Measurements from ENCODE around the gene LMBR1. TPM values are rescaled to one million over a fixed set of nuclear protein-coding genes. Genes with fewer than 3 reads are reported as not detected.
"Not testable (repeated sequence)": the region's sequence is repeated elsewhere in the genome, so short reads cannot be mapped to it uniquely, and the experiment has no call there.

The LMBR1 gene
- total and polyA plus RNA-seq, 4 donors = 11.2 to 35.7 (median 17.9) TPM

DNA sequence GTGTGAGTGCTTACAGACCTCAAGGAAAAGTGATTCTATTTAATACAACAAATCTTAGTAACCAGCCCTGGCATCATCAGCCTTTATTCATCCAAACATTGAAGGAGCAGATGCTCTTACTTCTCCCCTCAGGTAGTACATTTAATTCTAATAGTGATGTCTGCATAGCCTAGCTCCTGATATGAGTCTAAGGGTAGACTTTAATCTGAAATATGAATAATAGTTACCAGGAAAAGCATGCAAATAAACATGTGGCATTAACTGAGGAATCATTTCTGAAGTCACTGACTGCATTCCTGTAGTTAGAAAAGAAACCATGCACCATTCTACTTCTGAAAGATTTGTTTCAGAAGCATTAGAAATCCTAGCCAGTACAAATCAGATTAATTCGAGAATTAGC is 25.7 kb upstream of the LMBR1 start:
- Histone ChIP-seq H3K4me3 (ENCODE audit: low read depth in 1 of 3, low read length in 3 of 3) (no peak overlapping the region), H3K9ac (ENCODE audit: low read depth in 1 of 2, low read length in 2 of 2) (no peak overlapping the region), H3K27ac (ENCODE audit: low read depth in 1 of 2, low read length in 2 of 2) (no peak overlapping the region), H3K9me3 (ENCODE audit: control insufficient read depth in 4 of 4, low read length in 3 of 4) (no peaks in the 10 kb centered on the region), H3K36me3 (ENCODE audit: control insufficient read depth in 4 of 4, insufficient read depth in 3 of 4, low read depth in 1 of 4, low read length in 3 of 4) (no peaks in the 10 kb centered on the region), H3K4me1 (ENCODE audit: control insufficient read depth in 4 of 4, insufficient read depth in 4 of 4, low read length in 3 of 4) (no peaks in the 10 kb centered on the region), H3K27me3 (ENCODE audit: control insufficient read depth in 4 of 4, insufficient read depth in 4 of 4, low read length in 3 of 4) (no peaks in the 10 kb centered on the region)
- TF ChIP-seq HNF4G (IDR thresholded peaks at IDR 0.05) = no peak
- no peak for TF ChIP-seq GABPA (IDR thresholded peaks at IDR 0.05 in 1 of 2, conservative IDR thresholded peaks at IDR 0.05 in 1 of 2)
- no peak for TF ChIP-seq NR2F2 (IDR thresholded peaks at IDR 0.05)
- no peak for TF ChIP-seq EGR1 (IDR thresholded peaks at IDR 0.05; ENCODE audit: low read depth in 2 of 2)
- TF ChIP-seq YY1 (IDR thresholded peaks at IDR 0.05) = no peak
- no peak for TF ChIP-seq JUND (IDR thresholded peaks at IDR 0.05)
- no peak for TF ChIP-seq TAF1 (conservative IDR thresholded peaks at IDR 0.05)
- no peak for TF ChIP-seq FOXA1 (IDR thresholded peaks at IDR 0.05)
- no peak for TF ChIP-seq RXRA (IDR thresholded peaks at IDR 0.05)
- TF ChIP-seq, protein P1, sequence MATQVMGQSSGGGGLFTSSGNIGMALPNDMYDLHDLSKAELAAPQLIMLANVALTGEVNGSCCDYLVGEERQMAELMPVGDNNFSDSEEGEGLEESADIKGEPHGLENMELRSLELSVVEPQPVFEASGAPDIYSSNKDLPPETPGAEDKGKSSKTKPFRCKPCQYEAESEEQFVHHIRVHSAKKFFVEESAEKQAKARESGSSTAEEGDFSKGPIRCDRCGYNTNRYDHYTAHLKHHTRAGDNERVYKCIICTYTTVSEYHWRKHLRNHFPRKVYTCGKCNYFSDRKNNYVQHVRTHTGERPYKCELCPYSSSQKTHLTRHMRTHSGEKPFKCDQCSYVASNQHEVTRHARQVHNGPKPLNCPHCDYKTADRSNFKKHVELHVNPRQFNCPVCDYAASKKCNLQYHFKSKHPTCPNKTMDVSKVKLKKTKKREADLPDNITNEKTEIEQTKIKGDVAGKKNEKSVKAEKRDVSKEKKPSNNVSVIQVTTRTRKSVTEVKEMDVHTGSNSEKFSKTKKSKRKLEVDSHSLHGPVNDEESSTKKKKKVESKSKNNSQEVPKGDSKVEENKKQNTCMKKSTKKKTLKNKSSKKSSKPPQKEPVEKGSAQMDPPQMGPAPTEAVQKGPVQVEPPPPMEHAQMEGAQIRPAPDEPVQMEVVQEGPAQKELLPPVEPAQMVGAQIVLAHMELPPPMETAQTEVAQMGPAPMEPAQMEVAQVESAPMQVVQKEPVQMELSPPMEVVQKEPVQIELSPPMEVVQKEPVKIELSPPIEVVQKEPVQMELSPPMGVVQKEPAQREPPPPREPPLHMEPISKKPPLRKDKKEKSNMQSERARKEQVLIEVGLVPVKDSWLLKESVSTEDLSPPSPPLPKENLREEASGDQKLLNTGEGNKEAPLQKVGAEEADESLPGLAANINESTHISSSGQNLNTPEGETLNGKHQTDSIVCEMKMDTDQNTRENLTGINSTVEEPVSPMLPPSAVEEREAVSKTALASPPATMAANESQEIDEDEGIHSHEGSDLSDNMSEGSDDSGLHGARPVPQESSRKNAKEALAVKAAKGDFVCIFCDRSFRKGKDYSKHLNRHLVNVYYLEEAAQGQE (IDR thresholded peaks at IDR 0.05) = no peak
- no peak for TF ChIP-seq SP1 (IDR thresholded peaks at IDR 0.05)
- TF ChIP-seq, protein P2, sequence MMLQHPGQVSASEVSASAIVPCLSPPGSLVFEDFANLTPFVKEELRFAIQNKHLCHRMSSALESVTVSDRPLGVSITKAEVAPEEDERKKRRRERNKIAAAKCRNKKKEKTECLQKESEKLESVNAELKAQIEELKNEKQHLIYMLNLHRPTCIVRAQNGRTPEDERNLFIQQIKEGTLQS (IDR thresholded peaks at IDR 0.05) = no peak
- no peak for TF ChIP-seq HNF4A (conservative IDR thresholded peaks at IDR 0.05)
- no peak for TF ChIP-seq FOXA2 (IDR thresholded peaks at IDR 0.05)
- TF ChIP-seq, protein P3, sequence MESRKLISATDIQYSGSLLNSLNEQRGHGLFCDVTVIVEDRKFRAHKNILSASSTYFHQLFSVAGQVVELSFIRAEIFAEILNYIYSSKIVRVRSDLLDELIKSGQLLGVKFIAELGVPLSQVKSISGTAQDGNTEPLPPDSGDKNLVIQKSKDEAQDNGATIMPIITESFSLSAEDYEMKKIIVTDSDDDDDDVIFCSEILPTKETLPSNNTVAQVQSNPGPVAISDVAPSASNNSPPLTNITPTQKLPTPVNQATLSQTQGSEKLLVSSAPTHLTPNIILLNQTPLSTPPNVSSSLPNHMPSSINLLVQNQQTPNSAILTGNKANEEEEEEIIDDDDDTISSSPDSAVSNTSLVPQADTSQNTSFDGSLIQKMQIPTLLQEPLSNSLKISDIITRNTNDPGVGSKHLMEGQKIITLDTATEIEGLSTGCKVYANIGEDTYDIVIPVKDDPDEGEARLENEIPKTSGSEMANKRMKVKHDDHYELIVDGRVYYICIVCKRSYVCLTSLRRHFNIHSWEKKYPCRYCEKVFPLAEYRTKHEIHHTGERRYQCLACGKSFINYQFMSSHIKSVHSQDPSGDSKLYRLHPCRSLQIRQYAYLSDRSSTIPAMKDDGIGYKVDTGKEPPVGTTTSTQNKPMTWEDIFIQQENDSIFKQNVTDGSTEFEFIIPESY (IDR thresholded peaks at IDR 0.05) = no peak
- TF ChIP-seq RAD21 (IDR thresholded peaks at IDR 0.05) = no peak
- TF ChIP-seq, protein P4, sequence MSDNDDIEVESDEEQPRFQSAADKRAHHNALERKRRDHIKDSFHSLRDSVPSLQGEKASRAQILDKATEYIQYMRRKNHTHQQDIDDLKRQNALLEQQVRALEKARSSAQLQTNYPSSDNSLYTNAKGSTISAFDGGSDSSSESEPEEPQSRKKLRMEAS (IDR thresholded peaks at IDR 0.05) = no peak
- 52% methylated on average over 1 of the region's 1 CpG for WGBS
- no peak for DNase-seq (ENCODE audit: low spot score)

DNA sequence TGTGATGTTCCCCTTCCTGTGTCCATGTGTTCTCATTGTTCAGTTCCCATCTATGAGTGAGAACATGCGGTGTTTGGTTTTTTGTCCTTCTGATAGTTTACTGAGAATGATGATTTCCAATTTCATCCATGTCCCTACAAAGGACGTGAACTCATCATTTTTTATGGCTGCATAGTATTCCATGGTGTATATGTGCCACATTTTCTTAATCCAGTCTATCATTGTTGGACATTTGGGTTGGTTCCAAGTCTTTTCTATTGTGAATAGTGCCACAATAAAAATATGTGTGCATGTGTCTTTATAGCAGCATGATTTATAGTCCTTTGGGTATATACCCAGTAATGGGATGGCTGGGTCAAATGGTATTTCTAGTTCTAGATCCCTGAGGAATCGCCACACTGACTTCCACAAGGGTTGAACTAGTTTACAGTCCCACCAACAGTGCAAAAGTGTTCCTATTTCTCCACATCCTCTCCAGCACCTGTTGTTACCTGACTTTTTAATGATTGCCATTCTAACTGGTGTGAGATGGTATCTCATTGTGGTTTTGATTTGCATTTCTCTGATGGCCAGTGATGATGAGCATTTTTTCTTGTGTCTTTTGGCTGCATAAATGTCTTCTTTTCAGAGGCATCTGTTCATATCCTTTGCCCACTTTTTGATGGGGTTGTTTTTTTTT is 16.7 kb upstream of the LMBR1 start:
- not testable (repeated sequence) for H3K9ac ChIP-seq (ENCODE audit: low read depth in 1 of 2, low read length in 2 of 2); H3K4me3 ChIP-seq (ENCODE audit: low read depth in 1 of 3, low read length in 3 of 3); H3K27me3 ChIP-seq (ENCODE audit: control insufficient read depth in 4 of 4, insufficient read depth in 4 of 4, low read length in 3 of 4); H3K9me3 ChIP-seq (ENCODE audit: control insufficient read depth in 4 of 4, low read length in 3 of 4); DNase-seq (ENCODE audit: low spot score); H3K4me1 ChIP-seq (ENCODE audit: control insufficient read depth in 4 of 4, insufficient read depth in 4 of 4, low read length in 3 of 4); H3K36me3 ChIP-seq (ENCODE audit: control insufficient read depth in 4 of 4, insufficient read depth in 3 of 4, low read depth in 1 of 4, low read length in 3 of 4); H3K27ac ChIP-seq (ENCODE audit: low read depth in 1 of 2, low read length in 2 of 2)
- WGBS = 81% methylated on average over 3 of the region's 3 CpGs
